Liver (tissue), 3 donors: ENCODE measurements around the gene HES3.

Source experiments
- CTCF ChIP-seq: fragments of 150-350 bp; IDR thresholded peaks from 2 replicates; pipeline ENCODE4 v1.5.1; 2017; ENCODE audit warnings: improper control_type of control experiment, low read depth, low read length; ENCODE audit not compliant: missing input control
- EGR1 ChIP-seq, 2 donors: IDR thresholded peaks; 2 replicates each; pipeline ENCODE4 v1.6.1; 2016 to 2018; ENCODE audit warnings: antibody characterized with exemption in 2 of 2, low read depth in 2 of 2
- GABPA ChIP-seq, 2 donors: IDR thresholded peaks in 1 of 2; conservative IDR thresholded peaks in 1 of 2; 2 replicates each; pipeline ENCODE4 v1.6.1; 2016; ENCODE audit warnings: antibody characterized with exemption in 2 of 2, mild to moderate bottlenecking in 1 of 2, moderate library complexity in 1 of 2
- JUND ChIP-seq, 2 donors: IDR thresholded peaks; 2 replicates each; pipeline ENCODE4 v1.6.1; 2016; ENCODE audit warnings: antibody characterized with exemption in 2 of 2
- NR2F2 ChIP-seq: IDR thresholded peaks from 2 replicates; pipeline ENCODE4 v1.6.1; 2016; ENCODE audit warnings: antibody characterized with exemption
- RAD21 ChIP-seq, 2 donors: IDR thresholded peaks; 2 replicates each; pipeline ENCODE4 v1.6.1; 2016; ENCODE audit warnings: antibody characterized with exemption in 2 of 2, mild to moderate bottlenecking in 2 of 2
- RXRA ChIP-seq, 2 donors: IDR thresholded peaks; 2 replicates each; pipeline ENCODE4 v1.6.1; 2017 to 2018; ENCODE audit warnings: antibody characterized with exemption in 2 of 2, mild to moderate bottlenecking in 1 of 2
- YY1 ChIP-seq: IDR thresholded peaks from 2 replicates; pipeline ENCODE4 v1.6.1; 2016; ENCODE audit warnings: antibody characterized with exemption, mild to moderate bottlenecking
- donor health status: healthy.
- donor health status: healthy.

GRCh38 chr1:6294080-6294889, 50.3 kb downstream of the HES3 start:
- TF ChIP-seq RAD21 (IDR thresholded peaks at IDR 0.05) (no peak), CTCF (no peak), JUND (IDR thresholded peaks at IDR 0.05) (no peak), NR2F2 (no peak), GABPA (IDR thresholded peaks at IDR 0.05 in 1 of 2, conservative IDR thresholded peaks at IDR 0.05 in 1 of 2) (no peak), YY1 (no peak), RXRA (IDR thresholded peaks at IDR 0.05) (no peak), EGR1 (IDR thresholded peaks at IDR 0.05; ENCODE audit: low read depth in 2 of 2) (no peak)
